HL-60 (cell line): Measurements from ENCODE around the gene DLK2.

Experiments used
- CTCF ChIP-seq: IDR thresholded peaks from one replicate; pipeline ENCODE4 v1.5.1; 2011; ENCODE audit warnings: low read length, control low read depth, inconsistent platforms; ENCODE audit not compliant: insufficient read depth
- GABPA ChIP-seq: IDR thresholded peaks from 2 replicates; pipeline ENCODE4 v1.6.1; 2012; ENCODE audit warnings: low read depth
- POLR2AphosphoS5 ChIP-seq: IDR thresholded peaks from 2 replicates; pipeline ENCODE4 v1.6.1; 2012; ENCODE audit warnings: low read depth
- REST ChIP-seq: IDR thresholded peaks from 2 replicates; pipeline ENCODE4 v1.6.1; 2012; ENCODE audit warnings: low read depth; ENCODE audit not compliant: insufficient replicate concordance

GRCh38 chr6:43499028-43499815, 43.9 kb upstream of the DLK2 start:
- TF ChIP-seq CTCF, result no peak
- no peak for TF ChIP-seq REST
- TF ChIP-seq POLR2AphosphoS5, result no peak
- TF ChIP-seq GABPA, result no peak
